Measurements from ENCODE around the gene RRAGC.

- TF ChIP-seq CTCF (IDR thresholded peaks at IDR 0.05) (no peak), POLR2A (IDR thresholded peaks at IDR 0.05) (no peak)
These were observed 40.0 kb upstream of the RRAGC start for GRCh38 chr1:38899560-38899959.

All from testis (tissue), 2 donors.